ENCODE measurements around the gene NRXN2.
"Not testable (repeated sequence)": the region's sequence is repeated elsewhere in the genome, so short reads cannot be mapped to it uniquely, and the experiment has no call there.

Gene NRXN2

DNA sequence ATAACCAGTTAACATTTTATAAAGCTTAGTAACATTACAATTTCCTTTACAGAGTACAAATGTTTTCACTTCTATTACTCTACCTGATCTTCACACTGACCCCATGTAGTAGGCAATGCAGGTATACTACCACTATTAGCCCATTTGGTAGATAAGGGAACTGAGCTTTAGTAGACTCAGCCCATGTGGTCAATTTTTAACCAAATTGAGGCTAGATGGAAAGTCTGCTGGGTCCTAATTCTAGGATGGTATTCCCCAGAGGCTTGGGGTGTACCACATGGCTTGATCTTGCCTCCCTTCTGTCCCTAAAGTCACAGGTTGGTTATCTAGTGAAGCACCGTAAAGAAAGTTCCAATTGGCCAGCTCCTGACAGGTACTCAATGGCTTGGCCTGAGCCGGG lies 48.2 kb downstream of the NRXN2 start:
- DNase-seq (ENCODE audit: low read depth in 2 of 2), result no peak

DNA sequence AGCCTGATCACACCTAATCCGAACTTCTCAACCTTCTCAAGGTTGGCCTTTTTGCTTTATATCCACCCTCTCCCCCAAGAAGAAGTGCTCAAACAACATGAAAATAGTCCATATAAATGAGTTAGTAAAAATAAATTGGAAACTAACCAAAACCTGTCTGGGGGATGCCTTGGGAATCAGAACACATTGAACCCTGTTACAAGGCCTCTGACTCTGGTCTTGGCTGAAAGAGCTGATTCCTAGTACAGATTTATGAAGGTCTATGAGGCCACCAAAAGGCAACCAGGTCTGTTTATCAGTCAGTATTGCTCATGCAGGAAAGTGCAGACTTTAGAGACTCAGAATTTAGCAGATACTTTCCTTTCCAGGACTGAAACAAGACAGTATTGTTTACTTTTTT lies 49.7 kb downstream of the NRXN2 start:
- DNase-seq (ENCODE audit: low read depth in 2 of 2), result no peak

DNA sequence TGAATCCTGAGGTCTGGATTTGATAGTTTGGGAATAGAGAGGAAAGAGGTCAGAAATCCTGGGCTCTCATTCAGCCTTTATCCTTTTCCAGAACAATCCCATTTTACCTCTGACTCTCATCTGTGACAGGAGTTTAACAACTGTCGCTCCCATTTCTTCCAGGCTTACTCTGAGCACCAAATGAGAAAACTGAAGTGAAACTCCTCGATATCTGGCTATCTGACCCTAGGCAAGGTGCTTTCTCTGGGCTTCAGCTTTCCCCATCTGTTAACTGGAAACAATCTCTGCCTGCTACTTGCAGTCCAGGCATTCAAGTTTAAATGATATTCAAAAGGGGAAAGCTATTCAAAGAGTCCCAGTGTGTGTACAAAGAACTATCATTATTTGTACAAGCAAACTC lies 50.1 kb downstream of the NRXN2 start:
- DNase-seq (ENCODE audit: low read depth in 2 of 2), result no peak

DNA sequence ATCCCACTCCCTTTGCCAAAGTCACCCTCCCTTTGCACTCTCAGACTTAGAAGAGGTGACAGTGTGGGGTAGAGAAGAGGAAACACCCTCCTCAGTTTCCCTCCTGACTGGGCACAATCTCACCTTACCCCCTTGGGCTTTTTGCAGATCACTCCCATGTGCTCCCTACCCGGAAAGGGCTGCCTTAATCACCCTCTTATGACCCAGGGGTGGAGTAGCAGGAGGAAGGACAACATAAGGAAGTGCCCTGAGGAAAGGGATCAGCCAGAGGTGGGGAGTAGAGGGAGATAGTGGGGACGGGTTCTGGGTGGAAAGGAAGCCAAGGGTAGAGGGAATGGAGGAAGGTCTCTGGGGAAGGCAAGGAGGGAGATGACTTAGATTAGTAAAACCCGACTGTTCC lies 52.0 kb downstream of the NRXN2 start:
- DNase-seq (ENCODE audit: low read depth in 2 of 2), result no peak

DNA sequence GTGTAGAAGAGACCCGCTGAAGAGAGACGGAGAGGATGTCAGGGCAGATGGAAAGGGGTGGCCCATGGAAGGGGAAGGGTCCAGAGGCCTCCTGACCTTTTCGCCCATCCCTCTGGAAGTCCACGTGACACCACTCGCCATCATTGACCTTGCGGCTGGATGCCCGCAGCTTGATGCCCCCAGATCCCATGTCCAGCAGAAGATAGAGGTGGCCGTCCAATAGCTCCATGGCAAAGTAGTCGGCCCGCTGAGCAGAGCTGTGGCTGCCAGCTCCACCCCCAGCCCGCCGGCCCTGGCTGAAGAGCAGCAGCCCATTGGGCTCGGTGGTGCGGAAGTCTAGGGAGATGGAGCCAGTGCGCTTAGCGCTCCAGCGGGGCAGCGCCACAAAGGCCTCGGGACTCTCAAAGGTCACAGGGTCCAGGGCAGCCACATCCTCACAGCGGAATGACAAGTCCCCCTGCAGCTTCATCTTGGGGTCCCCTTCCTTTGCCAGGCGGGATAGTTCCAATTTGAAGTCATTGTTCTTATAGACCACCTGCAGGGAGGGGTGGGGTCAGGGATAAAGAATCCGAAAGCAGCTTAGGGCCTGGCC lies 55.7 kb downstream of the NRXN2 start:
- no peak for DNase-seq (ENCODE audit: low read depth in 2 of 2)

DNA sequence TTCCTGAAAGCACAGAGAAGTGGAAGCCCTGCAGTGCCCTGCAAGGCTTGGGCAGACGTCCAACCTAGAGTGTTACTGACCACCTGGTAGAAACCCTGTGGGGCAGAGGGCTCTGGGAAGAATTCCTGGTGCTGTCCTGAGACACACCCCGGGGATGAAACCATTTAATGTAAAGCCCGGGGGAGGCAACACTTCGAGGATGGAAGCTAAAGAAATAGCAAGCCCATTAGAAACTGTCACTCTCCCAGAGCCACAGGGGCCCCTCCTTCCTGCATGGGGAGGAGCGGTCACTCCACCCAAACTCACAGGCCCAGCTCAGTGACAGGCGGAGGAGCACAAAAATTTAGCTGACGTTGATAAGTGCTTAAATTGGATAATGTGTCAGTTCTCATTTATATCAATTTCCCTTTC lies 57.6 kb downstream of the NRXN2 start:
- no peak for DNase-seq (ENCODE audit: low read depth in 2 of 2)

DNA sequence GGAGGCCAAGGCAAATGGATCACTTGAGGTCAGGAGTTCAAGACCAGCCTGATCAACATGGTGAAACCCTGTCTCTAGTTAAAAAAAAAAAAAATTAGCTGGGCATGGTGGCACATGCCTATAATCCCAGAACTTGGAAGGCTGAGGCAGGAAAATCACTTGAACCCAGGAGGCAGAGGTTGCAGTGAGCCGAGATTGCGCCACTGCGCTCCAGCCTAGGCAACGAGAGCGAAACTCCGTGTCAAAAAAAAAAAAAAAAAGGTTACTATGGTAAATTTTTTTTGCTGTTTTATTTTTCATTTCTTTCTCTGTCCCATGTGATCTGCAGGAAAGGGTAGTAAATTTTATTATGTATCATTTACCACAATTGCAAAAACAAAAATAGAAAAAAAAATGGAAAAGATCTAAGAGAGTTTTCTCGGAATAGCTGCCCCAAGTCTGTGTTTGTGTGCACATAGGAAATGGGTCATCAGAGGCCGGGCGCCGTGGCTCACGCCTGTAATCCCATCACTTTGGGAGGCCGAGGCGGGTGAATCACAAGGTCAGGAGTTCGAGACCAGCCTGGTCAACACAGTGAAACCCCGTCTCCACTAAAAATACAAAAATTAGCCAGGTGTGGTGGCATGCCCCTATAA lies 58.6 kb downstream of the NRXN2 start:
- DNase-seq (ENCODE audit: low read depth in 2 of 2), result not testable (repeated sequence)

DNA sequence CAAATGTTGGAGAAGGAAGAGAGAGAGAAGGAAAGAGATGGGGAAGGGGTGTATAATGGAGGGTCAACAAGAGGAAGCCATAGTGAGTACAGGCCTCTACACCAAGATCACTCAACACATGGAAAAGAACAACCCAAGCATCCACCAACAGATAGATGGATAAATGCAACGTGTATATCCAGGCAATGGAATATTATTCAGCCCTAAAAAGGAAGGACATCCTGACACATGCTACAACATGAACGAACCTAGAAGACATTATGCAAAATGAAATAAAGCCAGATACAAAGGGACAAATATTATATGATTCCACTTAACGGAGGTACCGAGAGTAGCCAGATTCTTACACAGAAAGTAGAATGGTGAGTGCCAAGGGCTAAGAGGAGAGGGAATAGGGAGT lies 59.3 kb downstream of the NRXN2 start:
- DNase-seq (ENCODE audit: low read depth in 2 of 2), result no peak

DNA sequence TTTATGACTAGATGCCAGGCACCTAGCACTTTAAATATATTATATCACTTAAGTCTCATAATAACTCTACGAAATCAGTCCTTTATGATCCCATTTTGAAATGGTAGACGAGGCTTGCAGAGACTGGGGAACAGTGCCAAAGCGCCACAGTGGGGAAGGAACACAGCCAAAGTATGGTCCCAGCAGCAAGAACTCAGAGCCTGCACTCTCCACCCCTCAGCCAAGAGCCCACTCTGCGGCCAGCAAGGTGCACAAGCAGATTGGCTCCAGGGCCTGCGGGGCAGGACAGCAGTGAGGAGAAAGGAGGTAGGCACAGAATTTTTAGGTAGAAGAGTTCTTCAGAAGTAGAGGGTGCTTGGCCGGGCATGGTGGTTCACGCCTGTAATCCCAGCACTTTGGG lies 61.4 kb downstream of the NRXN2 start:
- DNase-seq (ENCODE audit: low read depth in 2 of 2), result no peak

DNA sequence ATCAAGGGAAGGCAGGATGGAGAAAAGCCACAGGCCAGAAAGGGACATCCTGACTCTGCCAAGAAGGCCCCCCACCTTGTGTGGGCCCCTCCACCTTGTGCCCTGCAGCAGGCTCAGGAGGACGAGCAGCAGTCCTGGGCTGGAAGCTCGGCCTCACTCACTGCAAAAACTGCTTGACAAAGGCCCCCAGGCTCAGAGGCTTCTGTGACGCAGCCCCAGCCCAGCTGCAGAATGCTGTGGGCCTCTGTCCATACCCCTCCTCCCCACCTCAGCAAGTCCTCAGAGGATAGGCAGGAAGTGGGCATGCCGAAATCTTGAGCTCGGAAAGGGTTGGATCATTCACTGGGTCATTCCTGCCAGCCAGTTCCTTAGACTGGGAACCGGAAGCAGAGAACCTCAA lies 61.9 kb downstream of the NRXN2 start:
- no peak for DNase-seq (ENCODE audit: low read depth in 2 of 2)

DNA sequence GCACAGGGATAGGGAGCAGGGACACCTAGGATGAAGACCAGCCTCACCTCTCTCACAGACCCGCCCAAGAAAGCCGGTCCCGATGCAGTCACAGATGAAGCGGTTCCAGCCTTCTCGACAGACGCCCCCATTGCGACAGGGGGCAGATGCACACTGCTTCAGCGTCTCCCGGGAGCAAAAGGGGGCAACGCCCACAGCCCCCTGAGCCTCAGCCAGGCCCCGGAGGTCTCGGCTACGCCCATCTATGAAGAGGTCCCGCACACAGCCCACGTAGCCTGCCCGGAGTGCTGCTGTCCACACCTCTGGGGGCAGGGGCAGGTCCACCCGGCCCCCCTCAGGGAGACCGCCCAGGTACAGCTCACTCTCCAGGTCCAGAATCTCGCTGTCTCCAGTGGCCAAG lies 62.3 kb downstream of the NRXN2 start:
- no peak for DNase-seq (ENCODE audit: low read depth in 2 of 2)

DNA sequence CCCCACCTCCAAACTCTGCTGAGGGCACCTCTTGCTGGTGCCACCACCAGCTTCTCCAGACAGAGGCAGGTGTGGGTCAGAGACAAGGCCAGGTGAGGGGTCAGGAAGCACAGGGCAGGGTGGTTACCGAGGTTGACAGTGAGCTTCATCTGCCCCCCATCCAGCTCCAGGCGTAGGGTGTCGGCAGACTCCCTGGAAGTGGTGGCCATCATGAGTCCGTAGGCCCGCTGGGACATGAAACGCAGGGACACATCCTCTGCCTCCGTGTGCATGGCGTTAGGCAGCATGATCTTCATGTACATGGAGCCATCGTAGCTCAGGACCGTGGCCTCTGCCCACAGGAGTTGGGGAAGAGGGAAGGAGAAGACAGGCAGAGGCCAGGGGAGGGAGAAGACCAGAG lies 62.8 kb downstream of the NRXN2 start:
- DNase-seq (ENCODE audit: low read depth in 2 of 2), result no peak

DNA sequence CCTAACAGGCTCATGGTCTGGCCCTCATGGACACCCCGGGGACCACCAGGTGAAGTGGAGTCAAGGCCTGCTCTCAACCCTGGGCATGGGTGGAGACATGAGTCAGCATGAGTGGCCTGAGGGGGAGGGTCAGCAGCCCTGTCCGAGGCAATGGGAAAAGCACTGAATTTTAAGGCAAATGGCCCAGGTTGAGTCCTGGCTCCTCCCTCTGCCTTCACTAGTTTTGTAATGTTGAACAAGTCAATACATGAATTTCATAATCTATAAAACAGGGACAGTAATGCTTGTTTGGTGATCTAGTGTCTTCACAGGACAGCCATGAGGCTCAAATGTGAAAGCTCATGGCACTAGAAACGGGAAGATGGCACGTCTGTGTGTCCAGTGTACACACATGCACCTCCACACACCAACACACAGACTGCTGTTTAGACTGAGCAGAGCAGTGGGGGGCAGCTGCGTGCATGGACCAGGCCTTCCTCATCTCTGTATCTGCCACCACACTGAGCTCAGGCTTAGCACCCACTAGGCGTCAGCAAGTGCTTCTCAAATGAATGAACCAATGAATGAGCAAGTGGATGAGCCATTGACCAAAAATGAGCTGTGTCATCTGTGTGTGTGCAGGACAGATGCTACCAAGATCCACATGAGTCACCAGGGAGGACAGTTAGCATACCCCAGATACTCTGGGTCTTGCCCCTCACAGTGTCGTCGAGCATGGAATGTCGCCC lies 63.4 kb downstream of the NRXN2 start:
- DNase-seq (ENCODE audit: low read depth in 2 of 2), result no peak

DNA sequence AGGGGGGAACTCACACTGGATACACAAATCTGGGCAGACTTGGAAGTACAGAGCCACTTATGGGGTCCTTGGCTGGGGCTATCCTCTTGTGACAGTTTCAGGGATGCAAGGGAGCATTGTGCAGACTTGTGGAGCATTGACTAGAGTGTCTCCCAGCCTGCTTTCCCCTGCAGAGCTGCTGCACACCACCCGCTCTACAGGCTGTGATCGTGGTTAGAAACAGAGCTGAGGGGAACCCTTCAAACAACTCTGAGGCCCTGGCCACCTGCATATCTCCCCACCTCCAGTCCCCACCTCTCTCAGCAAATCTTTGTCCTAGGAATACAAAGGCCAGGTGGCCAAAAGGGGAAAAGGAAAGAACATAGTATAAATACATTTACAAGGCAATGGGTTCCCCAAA lies 64.7 kb downstream of the NRXN2 start:
- DNase-seq (ENCODE audit: low read depth in 2 of 2), result no peak

DNA sequence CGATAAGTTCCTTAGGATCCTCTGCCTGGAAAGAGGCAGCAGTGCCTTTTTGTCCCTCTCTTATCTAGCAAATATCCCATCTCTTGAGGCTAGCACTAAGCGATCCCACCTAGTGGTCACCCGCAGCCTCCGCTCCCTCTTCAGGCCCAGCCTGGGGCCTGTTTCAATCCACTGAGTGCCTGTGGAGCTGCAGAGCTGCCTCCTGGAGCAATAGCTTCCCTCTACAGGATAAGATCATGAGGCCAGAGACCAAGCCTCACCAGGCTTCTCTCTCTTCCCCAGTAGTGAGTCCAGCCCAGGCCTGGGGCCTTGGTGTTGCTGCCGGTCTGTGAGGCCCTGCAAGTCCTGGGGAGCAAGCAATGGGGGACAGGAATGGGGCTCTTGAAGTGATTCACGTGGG lies 66.1 kb downstream of the NRXN2 start:
- no peak for DNase-seq (ENCODE audit: low read depth in 2 of 2)

DNA sequence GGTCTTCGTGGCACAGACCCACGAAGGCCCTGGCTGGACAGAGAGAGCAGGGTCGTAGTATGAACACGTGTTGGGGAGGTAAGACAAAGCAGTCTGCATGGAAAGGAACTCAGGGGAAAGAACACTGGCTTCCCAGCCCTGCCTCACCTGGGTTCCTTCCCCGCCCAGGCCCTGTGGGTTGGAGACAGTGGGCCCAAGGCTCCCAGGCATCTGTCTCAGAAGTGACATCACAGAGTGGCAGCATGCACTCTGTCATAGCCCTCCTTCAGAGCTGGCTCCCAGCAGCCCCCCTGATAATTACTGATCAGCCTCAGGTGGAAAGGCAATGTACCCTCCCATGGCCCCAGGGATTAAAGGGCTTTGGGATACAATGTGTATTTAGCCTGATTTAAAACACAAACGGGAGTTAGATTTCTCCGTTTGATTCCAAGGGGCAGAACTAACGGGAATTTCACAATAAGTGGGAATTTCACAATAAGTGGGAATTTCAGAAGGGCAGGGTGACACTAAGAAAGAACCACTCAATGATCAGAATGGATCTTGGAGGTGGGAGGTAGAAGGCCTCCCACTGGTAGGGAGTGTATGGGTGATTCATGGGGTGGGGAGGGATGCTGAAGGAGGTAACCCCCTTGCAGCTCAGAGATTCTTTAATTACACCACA lies 66.9 kb downstream of the NRXN2 start:
- DNase-seq (ENCODE audit: low read depth in 2 of 2), result no peak

DNA sequence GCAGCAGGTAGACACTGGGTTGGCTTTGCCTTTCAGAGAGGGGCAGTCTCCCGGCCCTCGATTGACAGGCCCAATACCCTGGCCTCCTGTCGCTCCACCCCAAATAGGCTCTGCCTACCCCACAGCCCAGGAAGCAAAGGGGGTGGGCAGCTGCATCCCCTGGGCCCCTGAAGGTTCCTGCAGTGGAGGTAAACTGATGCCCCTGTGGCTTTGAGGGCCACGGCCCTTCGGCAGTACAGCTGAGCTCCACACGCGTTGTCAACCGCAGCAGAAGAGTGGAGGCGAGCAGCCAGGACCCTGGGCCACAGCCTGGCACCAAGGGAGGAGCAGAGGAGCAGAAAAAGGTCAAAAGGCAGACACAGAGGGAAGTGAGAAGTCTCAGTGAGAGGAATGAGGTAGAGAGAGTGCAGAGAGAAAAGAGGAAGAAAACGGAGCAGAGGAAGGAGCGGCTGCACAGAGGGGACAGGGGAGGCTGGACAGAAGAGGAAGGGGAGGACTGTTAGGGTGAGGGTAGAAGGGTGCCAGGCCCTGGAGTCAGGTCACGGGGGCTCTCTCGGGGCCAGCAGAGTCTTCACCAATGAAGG lies 67.9 kb downstream of the NRXN2 start:
- no peak for DNase-seq (ENCODE audit: low read depth in 2 of 2)

DNA sequence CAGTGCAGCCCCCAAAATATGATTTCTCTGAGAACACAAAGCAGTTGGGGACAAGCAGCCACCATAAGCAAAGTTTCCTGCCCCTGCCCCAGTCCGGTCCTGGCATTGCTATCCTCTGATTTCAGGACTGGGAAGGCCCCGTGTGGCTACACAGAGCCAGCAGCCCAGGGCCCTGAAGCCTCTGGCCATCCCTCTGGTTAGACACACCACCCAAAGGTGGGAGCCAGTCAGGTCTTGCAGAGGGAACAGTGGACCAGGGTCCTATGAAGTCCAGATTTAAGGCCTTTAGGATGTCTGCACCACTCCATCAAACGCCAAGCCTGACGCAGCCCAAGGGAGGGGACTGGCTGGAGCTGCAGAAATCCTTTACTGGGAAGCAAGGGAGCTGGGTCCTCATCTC lies 68.6 kb downstream of the NRXN2 start:
- DNase-seq (ENCODE audit: low read depth in 2 of 2), result no peak

DNA sequence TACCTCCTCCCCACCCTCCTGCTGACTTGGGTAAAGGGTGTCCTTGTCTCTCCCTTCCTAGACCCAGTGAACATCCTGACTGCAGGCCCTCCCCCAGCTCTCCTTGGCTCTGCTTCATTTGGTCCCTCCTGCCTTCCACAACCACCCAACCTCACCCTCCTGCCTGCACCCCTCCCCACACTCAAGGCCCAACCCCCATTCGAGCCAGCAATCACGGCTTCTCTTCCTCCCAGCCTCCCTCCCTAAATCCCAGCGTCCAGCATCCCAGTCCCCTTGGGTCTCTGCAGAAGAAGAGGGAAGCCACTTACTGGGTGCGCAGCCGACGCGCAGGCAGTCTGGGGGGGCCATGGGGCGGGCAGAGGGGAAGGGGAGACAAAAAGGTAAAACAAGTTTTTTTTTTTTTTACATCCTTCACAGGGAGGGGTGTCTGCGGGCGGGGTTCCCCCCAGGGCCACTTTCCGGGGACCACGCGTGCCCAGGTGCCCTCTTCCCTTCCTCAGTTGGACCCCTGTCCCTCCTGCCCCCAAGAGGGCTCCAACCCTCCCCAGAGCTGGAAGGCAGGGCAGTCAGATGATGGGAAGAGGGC lies 69.5 kb downstream of the NRXN2 start:
- no peak for DNase-seq (ENCODE audit: low read depth in 2 of 2)

DNA sequence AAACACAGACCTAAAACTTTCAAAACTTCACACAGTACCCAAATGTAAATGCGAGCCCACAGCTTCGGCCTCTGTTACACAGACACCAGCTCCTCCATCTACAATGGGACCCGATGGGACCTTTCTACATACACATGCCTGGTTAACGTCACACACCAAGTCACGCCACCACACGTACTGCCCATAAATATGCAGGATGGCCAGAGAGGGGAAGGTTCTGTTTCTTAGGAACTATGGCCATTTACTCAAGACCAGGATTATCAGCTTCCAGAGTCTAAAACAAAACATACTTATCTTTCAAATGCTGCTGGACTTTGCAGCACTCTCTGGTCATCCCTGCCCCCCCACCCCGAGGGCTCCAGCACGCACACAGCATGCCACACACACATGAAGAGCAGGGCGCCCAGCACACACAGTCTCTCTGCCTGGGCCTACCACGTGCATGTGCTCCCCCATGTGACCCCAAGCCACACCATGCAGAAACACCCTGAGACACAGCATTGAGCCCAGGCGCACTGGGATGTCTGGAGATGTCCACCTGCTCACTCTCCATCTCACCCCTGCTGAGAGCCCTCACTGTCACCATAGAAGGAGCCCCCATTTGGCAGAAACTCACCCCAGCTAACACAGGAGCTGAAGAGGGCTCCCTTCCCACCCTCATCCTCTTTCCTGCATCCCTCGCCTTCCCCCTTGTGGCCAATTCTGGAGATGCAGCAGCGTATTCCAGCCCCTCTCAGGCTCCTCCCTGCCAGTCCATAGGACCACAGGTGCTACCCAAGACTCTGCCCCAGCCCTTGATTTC lies 70.2 kb downstream of the NRXN2 start:
- peak; percentile 66 to 73 for DNase-seq (ENCODE audit: low read depth in 2 of 2)

DNA sequence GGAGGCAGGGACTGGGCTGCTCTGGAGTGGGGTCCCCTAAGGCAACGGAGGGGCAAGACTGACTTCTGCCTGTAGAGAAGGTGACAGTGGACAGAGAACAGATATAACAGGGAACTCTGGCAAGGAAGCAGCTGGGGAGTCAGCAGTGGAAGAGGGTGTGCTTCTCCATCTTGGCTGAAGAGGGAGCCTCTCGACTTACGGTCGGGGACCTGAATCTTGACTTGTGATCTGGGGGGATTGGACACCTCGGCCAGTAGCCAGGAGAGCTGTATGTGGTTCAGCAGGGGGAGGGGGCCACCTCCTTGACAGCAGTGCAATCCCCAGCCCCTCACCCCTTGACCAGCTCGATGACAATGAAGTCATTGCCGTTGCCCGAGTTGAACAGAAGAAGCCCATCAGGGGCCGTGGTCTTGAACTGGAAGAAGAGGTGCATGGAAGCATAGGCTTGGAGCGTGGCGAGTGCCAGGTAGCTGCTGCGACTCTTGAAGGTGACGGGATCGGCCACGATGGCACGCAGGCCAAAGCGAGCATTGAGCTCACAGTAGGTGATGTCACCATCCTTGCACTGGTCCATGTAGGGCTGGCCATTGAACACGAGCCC lies 72.0 kb downstream of the NRXN2 start:
- DNase-seq (ENCODE audit: low read depth in 2 of 2), result no peak
